Left cardiac atrium (tissue), 4 donors: ENCODE results near the gene SP140. TPM values are rescaled to one million over a fixed set of nuclear protein-coding genes. Genes with fewer than 3 reads are reported as not detected.
"Not testable (repeated sequence)": the region's sequence is repeated elsewhere in the genome, so short reads cannot be mapped to it uniquely, and the experiment has no call there.

Experiments
- ATAC-seq, 2 donors: fragments of 200-7000 bp; cut with Tn5 transposase; one replicate each; pipeline ENCODE4 v1.9.1; 2020; ENCODE audit warnings: mild to moderate bottlenecking in 2 of 2, moderate library complexity in 2 of 2
- DNase-seq: peaks from one replicate; pipeline ENCODE4 v3.0.0-alpha.2; 2020
- intact Hi-C, 2 donors: fragments of 100-400 bp; cut with DNase I; formaldehyde crosslinking; loops; one replicate each; pipeline versions ENCODE4 v1.14.1 to v1.15.1; 2022 to 2023
- total RNA-seq, 2 donors: library from RNA; stranded (reverse); fragmentation: NEBNext Ultra II Directional; extraction: Animal tissue kit (Norgen Biotek cat#: 25700); gene quantifications; one replicate each; pipeline ENCODE4 v1.2.1, GENCODE V29; 2021
- donor health status: DM: no; HTN: yes; CAD: no.
- donor health status: DM: no; HTN: yes; CAD: no; lungs with severe emphysema.
- donor health status: DM: yes; HTN: yes; CAD: no.
- donor health status: Dilated cardiomyopathy.

Gene SP140
- total RNA-seq, 2 donors from 2014 or later: 0.99 to 1.1 TPM

DNA sequence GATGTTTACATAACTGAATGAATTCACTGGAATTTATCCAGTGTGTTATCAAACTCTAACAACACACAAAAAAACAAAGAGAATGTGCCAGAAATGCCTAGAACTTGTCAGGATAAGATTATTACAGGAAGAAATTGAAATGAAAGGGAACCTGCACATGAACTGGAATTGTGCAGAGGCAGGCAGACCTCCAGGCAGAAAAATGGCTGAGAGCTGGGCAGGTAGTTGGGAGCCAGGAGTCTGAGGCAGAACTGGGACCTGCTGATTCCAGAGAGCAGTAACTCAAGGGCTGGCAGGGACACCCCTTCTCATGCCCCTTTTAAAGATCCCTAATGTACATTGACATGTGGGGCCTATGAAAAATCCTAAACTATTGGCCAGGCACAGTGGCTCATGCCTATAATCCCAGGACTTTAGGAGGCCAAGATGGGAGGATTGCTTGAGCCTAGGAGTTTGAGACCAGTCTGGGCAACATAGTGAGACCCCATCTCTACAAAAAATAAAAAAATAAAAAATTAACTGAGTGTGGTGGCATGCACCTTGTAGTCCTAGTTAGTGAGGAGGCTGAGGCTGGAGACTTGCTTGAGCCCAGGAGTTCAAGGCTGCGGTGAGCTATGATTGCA lies 5.1 kb upstream of the SP140 start:
- intact Hi-C loops: loop anchor here in 1 of 2 donors (10.0 kb wide), 1 partner anchor 194 kb away; the partner anchor contains the start of gene SP100
- ATAC-seq (peak in 1 of 2 donors; percentile 4), DNase-seq (no peak)

GRCh38 chr2:230221493-230221892 lies 4.0 kb upstream of the SP140 start:
- intact Hi-C loops: loop anchor here in 1 of 2 donors (10.0 kb wide), 1 partner anchor 193 kb away; the partner anchor contains the start of gene SP100
- no peak for ATAC-seq
- no peak for DNase-seq

DNA sequence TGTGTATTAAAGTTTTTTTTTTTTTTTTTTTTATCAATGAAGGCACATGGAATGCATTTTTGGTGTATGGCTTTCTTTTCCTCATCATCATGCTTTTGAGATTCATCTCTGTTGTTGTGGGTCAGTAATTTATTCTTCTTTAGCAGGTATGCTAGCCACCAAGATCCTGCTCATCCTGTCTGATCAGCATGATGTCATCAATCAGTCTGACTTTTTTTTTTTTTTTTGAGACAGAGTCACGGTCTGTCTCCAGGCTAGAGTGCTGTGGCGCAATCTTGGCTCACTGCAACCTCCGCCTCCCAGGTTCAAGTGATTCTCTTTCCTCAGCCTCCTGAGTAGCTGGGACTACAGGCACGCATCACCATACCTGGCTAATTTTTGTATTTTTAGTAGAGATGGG lies 2.7 kb upstream of the SP140 start:
- not testable (repeated sequence) for ATAC-seq, DNase-seq
- intact Hi-C loops: loop anchor here in 1 of 2 donors (10.0 kb wide), 1 partner anchor 192 kb away; the partner anchor contains the start of gene SP100

DNA sequence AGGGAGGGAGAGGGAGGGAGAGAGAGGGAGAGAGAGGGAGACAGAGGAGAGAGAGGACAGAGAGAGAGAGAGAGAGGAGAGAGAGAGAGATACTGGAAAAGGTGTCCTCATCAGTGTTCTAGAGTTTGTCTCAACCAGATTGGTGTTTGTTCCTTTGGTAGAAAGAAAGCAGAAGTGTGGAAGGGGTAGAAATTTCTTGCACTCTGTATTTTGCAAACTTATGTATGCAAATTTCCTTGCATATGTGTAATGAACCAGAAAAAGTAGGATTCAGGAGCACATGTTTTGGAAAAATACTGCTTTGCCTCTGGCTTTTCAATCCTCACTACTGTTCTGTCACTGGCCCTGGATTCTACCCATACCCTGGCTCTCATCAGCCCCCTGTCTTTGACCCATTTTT lies 1.1 kb upstream of the SP140 start:
- DNase-seq: no peak
- intact Hi-C loops: loop anchor here in 1 of 2 donors (10.0 kb wide), 1 partner anchor 190 kb away; the partner anchor contains the start of gene SP100
- ATAC-seq: no peak

- intact Hi-C loops: loop anchor here in 1 of 2 donors (10.0 kb wide), 1 partner anchor 189 kb away; the partner anchor contains the start of gene SP100
- no peak for DNase-seq
- peak in 1 of 2 donors; percentile 19 for ATAC-seq
Measured at GRCh38 chr2:230226051-230226551, 565 bp downstream of the SP140 start.

DNA sequence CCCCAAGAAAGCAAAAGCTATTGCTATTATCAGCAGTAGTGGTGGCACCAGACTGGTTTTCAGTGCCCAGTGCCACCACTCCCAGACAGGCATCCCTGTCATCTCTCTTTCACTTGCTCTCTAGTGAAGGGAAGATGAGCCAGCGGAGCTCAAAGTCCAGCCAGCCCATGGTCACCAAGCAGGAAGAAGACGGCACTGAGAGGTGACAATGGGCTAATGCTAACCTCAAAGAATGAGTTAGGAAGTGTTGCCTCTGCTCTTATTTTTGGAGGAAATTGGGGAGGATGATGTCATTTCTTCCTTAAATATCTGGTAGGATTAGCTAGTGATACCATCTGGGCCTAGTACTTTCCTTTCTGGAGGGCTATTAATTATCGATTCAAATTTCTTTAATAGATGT lies 1.7 kb downstream of the SP140 start:
- ATAC-seq (no peak), DNase-seq (no peak)
- intact Hi-C loops: loop anchor here in 1 of 2 donors (10.0 kb wide), 1 partner anchor 188 kb away; the partner anchor contains the start of gene SP100

GRCh38 chr2:230230087-230230486 lies 4.6 kb downstream of the SP140 start:
- ATAC-seq (no peak), DNase-seq (no peak)
- intact Hi-C loops: no loop called here

GRCh38 chr2:230230496-230231200 lies 5.1 kb downstream of the SP140 start:
- ATAC-seq: no peak
- DNase-seq: no peak
- intact Hi-C loops: no loop called here

DNA sequence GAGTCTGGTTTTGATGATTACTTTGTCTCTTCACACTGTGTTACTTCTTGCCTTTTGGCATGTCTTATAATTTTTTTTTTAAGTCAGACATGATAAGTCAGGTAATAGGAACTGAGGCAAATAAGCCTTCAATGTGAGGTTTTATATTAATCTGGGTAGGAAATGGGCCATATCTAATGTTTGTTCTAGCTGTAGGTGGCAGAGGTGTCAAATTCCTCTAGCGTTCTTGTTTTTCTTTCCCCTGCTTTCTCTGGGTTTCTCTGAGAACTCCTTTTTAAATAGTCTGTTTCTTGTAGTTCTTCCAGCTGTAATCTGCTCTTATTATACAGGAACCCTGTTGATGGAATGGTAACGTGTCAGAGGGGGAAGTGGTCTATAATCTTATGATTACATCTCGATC lies 5.7 kb downstream of the SP140 start:
- intact Hi-C loops: no loop called here
- no peak for ATAC-seq
- no peak for DNase-seq

DNA sequence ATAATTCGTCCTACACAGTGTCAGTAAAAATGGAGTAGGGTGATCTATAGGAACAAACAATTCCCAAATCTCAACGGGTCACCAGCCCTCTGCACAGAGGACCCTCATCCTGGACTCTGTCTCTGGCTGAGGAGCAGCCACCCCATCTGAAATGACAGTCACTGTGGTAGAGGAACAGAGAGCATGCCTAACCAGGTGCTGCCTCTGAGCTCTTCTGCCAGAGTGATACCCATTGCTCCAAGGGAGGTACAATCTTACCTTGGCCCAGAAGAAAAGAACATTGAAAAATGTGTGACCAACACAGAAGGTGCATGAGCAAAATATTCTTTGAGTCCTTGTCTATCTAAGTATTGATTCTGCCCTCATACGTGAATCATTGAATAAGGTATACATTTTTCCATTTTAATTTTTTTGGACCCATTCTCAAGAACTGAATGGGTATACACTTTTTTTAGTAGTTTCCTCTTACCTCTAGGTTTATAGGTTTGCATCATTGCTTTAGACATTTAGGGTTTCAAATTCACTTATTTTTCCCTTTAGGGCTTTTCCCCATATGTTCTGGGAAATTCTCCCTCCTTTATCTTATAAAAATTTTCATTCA lies 8.7 kb downstream of the SP140 start:
- DNase-seq (no peak), ATAC-seq (no peak)
- intact Hi-C loops: no loop called here

- no peak for DNase-seq
- no peak for ATAC-seq
- intact Hi-C loops: no loop called here
Measured at GRCh38 chr2:230234845-230235244, 9.3 kb downstream of the SP140 start.

- no peak for DNase-seq
- intact Hi-C loops: no loop called here
- ATAC-seq: no peak
Measured at GRCh38 chr2:230244211-230244610, 18.7 kb downstream of the SP140 start.

DNA sequence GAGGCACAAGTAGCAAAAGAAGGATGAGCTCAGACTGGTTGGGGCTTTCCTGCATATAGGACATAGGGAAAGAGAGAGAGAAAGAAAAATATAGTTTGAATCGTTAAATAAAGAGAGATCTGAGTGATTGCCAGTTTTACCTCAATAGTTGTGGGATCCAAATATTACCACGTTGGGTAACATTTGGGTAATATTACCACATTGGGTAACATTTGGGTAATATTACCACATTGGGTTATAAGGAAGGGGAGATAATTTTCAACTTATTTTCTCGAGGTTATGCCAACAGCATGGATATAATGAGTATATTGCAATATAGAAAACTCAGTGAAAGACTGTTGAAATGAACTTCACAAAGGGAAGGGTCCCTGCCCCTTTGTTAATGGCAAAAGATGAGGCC lies 20.7 kb downstream of the SP140 start:
- intact Hi-C loops: no loop called here
- ATAC-seq (no peak), DNase-seq (no peak)

- no peak for ATAC-seq
- intact Hi-C loops: no loop called here
- no peak for DNase-seq
Measured at GRCh38 chr2:230250231-230250630, 24.7 kb downstream of the SP140 start.

GRCh38 chr2:230254152-230254881 lies 28.8 kb downstream of the SP140 start:
- ATAC-seq (no peak), DNase-seq (no peak)
- intact Hi-C loops: no loop called here

- intact Hi-C loops: no loop called here
- DNase-seq (no peak), ATAC-seq (no peak)
Measured at GRCh38 chr2:230256733-230257332, 31.3 kb downstream of the SP140 start.

GRCh38 chr2:230258483-230258882 lies 32.9 kb downstream of the SP140 start:
- no peak for ATAC-seq
- no peak for DNase-seq

DNA sequence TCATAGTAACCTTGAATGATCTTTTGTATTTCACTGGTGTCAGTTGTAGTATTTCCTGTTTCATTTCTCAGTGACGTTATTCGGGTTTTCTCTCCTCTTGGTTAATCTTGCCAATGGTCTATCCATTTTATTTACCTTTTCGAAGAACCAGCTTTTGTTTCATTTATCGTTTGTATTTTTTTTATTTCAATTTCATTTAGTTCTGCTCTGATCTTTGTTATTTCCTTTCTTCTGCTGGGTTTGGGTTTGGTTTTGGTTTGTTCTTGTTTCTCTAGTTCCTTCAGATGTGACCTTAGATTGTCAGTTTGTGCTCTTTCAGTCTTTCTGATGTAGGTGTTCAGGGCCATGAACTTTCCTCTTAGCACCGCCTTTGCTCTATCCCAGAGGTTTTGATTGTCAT lies 36.7 kb downstream of the SP140 start:
- ATAC-seq (no peak), DNase-seq (no peak)
- intact Hi-C loops: no loop called here

More at GRCh38 chr2:230258483-230258882, 32.9 kb downstream of the SP140 start:
- intact Hi-C loops: no loop called here

DNA sequence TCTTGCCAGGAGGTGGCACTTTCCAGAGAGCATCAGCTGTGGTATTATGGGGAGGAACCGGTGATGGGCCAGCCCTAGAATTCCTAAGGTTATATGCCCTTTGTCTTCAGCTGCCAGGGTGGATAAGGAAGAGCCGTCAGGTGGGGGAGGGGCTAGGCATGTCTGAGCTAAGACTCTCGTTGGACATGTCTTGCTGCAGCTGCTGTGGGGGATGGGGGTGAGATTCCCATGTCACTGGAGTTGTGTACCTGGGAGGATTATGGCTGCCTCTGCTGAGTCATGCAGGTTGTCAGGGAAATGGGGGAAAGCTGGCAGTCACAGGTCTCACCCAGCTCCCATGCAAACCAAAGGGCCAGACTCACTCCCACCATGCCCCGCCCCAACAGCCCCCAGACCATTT lies 39.4 kb downstream of the SP140 start:
- intact Hi-C loops, DNase-seq, ATAC-seq: not testable (repeated sequence)
